Right kidney (tissue), 9 donors: Measurements from ENCODE around the gene PRLR.
"Not testable (repeated sequence)": the region's sequence is repeated elsewhere in the genome, so short reads cannot be mapped to it uniquely, and the experiment has no call there.

Source experiments
- DNase-seq: peaks from one replicate; pipeline ENCODE4 v3.0.0-alpha.2; 2016
- long read RNA-seq, 8 donors: transcript quantifications; one replicate each; lab custom pipeline, GENCODE V29; 2026

The PRLR gene
- long read RNA-seq, donor 1, full-length matches to known transcripts, result 3 of 3 reads
- long read RNA-seq, donor 1, partial matches to known transcripts, result 0 of 3 reads
- long read RNA-seq, donor 1, other reads (novel, unspliced or antisense), result 0 of 3 reads
- long read RNA-seq, donor 2, full-length matches to known transcripts, result 1 of 1 reads
- long read RNA-seq, donor 2, partial matches to known transcripts, result 0 of 1 reads
- long read RNA-seq, donor 2, other reads (novel, unspliced or antisense), result 0 of 1 reads
- long read RNA-seq, donor 3, full-length matches to known transcripts, result 1 of 1 reads
- long read RNA-seq, donor 3, partial matches to known transcripts, result 0 of 1 reads
- long read RNA-seq, donor 3, other reads (novel, unspliced or antisense), result 0 of 1 reads
- long read RNA-seq, donor 4, result 0 reads
- long read RNA-seq, donor 5, full-length matches to known transcripts, result 1 of 1 reads
- long read RNA-seq, donor 5, partial matches to known transcripts, result 0 of 1 reads
- long read RNA-seq, donor 5, other reads (novel, unspliced or antisense), result 0 of 1 reads
- long read RNA-seq, donor 6, full-length matches to known transcripts, result 1 of 1 reads
- long read RNA-seq, donor 6, partial matches to known transcripts, result 0 of 1 reads
- long read RNA-seq, donor 6, other reads (novel, unspliced or antisense), result 0 of 1 reads
- long read RNA-seq, donor 7, full-length matches to known transcripts, result 1 of 1 reads
- long read RNA-seq, donor 7, partial matches to known transcripts, result 0 of 1 reads
- long read RNA-seq, donor 7, other reads (novel, unspliced or antisense), result 0 of 1 reads
- long read RNA-seq, donor 8, full-length matches to known transcripts, result 1 of 1 reads
- long read RNA-seq, donor 8, partial matches to known transcripts, result 0 of 1 reads
- long read RNA-seq, donor 8, other reads (novel, unspliced or antisense), result 0 of 1 reads

- DNase-seq, result peak; percentile 82
Measured at GRCh38 chr5:35230038-35230611, at the start of gene PRLR. Gene PRLR (minus strand): TSS chr5:35230487. CDS start chr5:35089620, 140,867 bp downstream.

GRCh38 chr5:35274839-35275509, 44.7 kb upstream of the PRLR start:
- no peak for DNase-seq

DNA sequence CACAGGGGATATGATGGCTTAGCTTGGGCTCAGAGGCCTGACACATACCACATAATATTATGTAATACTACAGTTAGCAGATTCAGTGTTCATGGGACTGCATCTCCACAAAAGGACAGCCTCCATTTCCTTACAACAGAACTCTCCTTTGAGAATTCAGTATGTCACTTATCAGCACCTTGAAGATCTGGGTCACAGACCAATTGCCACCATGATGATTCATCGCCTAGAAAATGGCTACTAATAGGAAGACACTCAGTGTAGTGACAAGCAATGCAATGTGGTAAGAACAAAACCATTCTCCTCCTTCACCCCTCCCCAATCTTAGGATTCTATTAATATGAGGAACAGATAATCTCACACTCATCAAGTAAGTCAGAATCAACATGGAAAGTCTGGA, 38.7 kb upstream of the PRLR start:
- DNase-seq, result no peak

DNA sequence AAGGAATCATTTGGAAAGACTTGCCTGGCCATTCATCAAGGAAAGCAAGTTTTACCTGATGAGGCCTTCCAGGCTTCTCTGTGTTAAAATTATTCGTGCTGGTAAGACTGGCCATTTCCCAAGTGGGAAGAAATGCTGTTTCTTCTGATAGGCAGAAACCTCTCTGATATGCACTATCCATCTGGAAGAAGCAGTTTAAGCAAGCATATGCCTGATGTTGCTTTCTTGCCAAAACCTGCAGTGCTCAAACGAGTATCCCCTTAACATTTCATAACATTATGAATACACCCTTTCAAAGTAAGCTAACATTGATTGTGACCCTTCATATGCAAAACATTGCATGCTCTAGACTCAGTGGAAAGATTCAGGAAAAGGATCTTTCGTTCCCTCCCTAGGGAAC, 36.0 kb upstream of the PRLR start:
- DNase-seq, result no peak

DNA sequence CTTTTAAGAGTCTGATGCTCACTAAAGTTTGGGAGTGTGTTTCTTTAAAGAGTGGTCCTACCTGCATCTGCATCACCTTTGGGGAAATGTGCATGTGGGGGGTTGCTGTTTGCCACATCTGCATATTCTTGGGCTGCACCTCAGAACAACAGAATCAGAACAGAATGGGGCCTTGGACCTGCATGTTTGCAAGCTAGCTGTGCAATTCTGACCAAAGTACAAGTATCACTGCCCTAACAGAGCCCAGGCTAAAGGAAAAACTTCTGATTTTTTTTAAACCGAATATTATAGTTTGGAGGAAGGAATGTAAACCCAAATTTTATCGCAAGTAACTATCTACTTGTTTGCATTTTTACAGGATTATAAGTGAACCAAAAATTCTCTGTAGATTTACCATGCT, 34.2 kb upstream of the PRLR start:
- no peak for DNase-seq

GRCh38 chr5:35263266-35263877, 33.1 kb upstream of the PRLR start:
- DNase-seq, result no peak

DNA sequence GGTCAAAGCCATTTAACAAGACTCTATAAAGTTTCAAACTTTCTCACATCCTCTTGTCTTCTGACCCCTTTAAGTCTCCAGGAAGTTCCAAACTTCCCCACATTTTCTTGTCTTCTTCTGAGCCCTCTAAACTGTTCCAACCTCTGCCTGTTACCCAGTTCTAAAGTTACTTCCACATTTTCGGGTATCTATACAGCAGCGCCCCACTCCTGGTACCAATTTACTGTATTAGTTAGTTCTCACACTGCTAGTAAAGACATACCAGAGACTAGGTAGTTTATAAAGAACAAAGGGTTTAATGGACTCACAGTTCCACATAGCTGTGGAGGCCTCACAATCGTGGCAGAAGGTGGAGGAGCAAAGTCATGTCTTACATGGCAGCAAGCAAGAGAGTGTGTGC, 23.3 kb upstream of the PRLR start:
- no peak for DNase-seq

DNA sequence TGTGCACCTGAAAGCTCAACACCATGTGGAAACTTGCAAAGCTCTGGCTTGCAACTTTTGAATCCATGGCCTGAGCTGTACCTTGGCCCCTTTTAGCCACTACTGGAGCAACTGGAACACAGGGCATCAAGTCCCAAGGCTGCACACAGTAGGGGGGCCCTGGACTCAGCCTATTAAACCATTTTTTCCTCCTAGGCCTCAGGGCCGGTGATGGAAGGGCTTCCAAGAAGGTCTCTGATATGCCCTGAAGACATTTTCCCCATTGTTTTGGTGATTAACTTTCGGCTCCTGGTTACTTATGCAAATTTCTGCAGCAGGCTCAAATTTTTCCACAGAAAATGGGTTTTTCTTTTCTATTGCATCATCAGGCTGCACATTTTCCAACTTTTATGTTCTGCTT, 22.7 kb upstream of the PRLR start:
- DNase-seq, result no peak

DNA sequence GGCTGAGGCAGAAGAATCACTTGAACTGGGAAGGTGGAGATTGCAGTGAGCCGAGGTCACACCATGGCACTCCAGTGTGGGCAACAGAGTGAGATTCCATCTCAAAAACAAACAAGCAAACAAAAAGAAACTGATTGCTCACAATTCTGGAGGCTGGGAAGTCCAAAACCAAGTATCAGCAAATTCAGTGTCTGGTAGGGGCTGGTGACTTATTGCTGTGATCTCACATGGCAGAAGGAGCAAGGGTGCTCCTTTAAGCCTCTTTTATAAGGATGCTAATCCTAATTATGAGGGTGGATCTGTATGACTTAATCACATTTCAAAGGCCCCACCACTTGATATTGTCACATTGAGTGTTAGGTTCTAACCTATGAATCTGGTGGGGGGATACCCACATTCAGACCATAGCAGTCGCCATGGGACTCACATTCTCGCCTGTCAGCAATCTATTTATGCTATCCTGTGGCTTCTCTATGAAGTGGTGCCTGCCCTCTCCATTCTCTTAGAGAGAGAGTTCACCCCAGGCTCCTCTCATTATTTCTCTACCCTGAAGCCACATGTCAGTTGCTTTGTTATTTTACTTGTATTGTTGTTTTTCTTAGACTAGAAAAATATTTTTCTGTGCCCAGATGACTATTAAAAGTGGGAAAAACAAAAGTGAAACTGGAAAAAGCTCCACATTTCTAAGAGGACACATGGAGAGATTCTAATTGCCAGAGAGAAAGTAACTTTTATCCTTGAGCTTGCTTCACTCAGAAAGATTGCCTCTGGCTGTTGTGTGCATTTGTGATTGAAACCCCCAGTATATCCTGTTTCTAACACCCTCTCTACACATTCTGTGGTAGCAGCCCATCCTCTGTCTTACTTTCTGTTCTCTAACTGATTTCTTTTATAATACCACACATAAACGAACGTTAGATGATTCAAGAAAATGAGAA, 18.8 kb upstream of the PRLR start:
- no peak for DNase-seq

- DNase-seq, result peak; percentile 16
Measured at GRCh38 chr5:35247648-35248034, 17.4 kb upstream of the PRLR start.

DNA sequence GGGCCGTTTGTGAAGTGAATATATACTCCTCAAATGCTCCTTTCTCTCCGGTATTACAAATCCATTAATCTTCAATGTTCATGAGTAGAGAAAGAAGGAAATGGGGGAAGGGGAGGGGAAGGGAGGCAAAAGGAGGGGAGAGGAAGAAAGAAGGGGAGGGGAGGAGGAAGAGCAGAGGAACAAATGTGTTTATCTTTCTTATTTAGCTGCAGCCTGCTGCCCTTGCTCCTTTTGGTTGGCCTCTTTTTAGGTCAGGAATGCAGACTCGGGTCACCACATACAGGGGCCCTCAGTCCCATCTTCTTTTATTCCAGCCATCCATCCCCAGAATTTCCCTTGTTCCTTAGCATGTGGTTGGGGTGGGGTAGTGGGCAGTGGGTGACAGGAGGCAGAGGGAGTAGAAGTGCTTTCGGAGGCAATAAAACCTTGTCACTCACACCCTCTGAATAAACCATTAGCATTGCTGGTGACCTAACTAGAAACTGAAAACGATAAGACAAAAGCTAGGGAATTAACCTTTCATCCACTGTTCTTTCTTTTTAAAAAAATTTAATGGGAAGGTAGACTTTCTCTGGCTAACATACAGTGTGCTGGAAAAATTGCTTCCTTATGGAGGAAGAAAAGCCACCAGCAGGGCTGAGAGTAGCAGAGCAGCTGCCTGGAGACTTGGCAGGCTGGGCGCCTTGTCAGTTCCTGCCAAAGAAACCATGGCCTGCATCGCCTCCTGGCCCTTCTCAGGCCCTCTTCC, 16.8 kb upstream of the PRLR start:
- peak; percentile 44 for DNase-seq

DNA sequence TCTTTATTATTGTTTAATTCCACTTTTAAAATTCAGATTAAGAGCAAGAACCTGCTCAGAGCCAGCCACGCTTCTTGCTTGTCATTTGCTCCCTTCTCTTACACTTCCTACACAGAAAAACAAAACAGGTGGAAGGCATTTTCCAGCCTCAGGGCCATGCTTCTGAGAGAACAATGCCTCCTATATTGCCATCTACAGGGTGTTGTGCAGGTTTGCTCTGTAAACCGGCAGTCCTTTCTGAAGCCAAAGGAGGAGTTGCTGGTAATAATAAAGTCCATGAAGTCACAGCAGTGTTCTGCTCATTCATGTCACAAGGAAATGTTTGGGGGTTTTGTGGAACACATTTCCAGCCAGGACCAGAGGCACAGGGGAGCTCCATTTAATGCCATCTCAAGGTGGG, 16.1 kb upstream of the PRLR start:
- DNase-seq, result peak; percentile 35

- not testable (repeated sequence) for DNase-seq
Measured at GRCh38 chr5:35245371-35245770, 15.1 kb upstream of the PRLR start.

DNA sequence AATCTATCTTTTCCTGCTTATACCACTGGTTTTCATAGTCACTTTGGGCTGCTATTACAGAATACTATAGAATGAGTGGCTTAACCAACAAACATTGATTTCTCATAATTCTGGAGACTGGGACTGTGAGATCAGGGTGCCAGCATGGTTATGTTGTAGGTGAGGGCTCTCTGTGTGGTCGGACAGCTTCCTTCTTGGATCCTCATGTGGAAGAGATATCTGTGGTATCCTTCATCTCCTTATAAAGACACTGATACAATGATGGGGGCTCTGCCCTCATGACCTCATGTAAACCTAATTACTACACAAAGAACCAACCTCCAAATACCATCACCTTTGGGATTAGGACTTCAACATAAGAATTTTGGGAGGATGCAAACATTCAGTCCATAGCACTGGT, 13.9 kb upstream of the PRLR start:
- DNase-seq, result no peak

- DNase-seq, result no peak
Measured at GRCh38 chr5:35242702-35243258, 12.5 kb upstream of the PRLR start.

- no peak for DNase-seq
Measured at GRCh38 chr5:35240892-35241291, 10.6 kb upstream of the PRLR start.

DNA sequence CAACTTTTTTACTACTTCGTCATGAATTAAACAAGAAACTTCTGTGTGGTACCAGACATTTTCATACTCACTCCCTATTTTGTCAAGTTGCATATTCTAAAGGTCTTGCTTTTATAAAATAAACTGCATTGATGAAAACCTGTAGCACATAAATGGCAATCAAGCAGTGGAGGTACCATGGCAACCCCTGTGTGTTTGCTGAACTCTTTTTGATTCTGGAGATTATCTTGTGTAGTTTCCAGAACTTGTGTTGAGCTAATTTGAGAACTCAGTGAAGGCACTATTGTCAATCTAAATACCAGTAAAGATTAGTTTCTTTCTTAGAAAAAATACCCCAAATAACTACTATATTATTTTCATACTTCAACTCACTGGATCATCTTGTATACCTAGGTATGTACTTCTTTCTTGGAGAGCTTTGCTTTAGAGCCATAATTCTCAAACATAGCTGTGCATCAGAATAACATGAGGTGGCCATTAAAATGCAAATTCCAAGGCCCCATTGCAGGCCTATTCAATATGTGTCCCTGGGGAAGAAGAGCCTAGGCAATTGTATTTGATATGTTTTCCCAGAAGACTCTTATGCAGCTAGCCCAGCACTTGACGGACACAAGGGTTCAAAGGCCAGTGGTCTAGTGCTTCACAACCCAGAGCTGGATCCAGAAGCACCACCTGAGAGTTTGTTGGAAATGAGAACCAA, 9.8 kb upstream of the PRLR start:
- no peak for DNase-seq

GRCh38 chr5:35239476-35239875, 9.2 kb upstream of the PRLR start:
- DNase-seq, result no peak
